ENCODE data around the gene ITGA11.

The ITGA11 gene

DNA sequence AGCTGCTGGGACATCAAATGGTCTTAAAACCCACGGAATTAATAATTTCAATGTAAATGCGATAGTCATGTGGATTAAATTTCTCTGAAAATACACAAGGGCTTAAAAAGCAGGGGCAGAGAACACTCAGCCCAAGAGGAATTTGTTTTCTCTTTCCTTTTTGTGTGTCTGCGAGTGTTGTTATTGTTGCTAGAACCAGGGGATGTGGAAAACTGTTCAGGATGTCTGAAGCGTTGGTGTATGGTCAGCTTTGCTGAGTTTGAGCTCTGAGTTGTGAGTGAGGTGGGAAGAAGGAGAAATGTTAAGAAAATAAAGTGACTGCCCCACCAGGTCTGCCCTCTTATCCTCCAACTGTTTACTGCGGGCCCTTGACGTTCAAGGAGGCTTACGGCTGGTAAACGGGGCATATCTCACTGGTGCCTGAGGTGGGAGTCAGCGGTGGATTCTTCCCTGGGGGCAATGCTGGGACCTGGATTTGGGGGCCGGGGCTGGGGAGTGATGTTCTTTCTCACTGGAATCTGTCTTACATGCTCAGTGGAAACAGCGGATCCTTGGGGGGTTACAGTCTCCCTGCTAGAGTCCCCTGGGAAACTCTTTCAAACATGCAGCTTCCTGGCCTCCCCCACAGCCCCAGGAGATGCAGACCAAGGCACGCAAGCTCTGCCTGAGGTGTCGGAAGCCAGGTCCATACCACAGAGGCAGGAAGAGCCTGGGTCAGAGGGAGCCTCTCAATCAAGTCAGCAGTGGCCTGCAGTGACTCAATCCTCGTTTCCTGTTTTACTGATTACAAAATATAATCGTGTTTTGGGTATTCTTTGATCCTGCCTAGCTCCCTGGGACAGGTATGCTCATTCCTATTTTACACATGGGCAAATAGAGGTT lies 41.8 kb downstream of the ITGA11 start:
- no peak for DNase-seq

GRCh38 chr15:68389041-68389930 lies 42.7 kb downstream of the ITGA11 start:
- DNase-seq: no peak

GRCh38 chr15:68387381-68388143 lies 44.4 kb downstream of the ITGA11 start:
- no peak for DNase-seq

DNA sequence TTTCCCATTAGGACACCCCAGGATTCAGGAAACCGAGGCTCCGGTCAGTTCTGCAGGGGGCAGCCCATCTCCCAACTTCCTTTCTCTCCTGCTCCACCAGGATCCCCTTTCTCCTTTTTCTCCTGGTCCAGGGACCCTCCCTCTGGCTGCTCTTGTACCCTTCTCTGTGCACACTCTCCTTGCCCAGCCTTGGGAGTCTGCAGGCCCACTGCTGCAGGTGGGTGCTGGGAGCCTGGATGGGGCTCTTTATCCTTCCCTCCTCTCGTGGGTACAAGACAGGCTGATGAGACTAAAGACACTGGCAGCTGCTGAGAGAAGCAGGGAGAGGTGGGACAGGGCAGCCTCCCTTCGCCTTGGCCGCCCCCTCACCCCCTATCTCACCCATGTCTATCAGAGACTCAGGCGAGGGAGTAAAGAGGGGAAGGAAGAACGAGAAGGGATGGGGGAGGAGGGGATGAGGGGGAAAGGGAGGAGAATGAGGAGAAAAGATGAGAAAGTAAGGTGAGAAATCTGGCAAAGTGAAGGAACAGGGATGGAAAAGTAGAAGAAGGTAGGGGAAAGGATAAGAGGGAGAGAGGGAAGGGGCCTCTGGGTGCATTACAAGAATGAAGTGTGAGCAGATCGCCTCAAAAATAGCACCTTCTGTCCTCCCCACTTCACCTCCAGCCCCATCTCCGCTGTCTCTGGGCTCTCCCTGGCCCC lies 45.2 kb downstream of the ITGA11 start:
- DNase-seq: no peak

DNA sequence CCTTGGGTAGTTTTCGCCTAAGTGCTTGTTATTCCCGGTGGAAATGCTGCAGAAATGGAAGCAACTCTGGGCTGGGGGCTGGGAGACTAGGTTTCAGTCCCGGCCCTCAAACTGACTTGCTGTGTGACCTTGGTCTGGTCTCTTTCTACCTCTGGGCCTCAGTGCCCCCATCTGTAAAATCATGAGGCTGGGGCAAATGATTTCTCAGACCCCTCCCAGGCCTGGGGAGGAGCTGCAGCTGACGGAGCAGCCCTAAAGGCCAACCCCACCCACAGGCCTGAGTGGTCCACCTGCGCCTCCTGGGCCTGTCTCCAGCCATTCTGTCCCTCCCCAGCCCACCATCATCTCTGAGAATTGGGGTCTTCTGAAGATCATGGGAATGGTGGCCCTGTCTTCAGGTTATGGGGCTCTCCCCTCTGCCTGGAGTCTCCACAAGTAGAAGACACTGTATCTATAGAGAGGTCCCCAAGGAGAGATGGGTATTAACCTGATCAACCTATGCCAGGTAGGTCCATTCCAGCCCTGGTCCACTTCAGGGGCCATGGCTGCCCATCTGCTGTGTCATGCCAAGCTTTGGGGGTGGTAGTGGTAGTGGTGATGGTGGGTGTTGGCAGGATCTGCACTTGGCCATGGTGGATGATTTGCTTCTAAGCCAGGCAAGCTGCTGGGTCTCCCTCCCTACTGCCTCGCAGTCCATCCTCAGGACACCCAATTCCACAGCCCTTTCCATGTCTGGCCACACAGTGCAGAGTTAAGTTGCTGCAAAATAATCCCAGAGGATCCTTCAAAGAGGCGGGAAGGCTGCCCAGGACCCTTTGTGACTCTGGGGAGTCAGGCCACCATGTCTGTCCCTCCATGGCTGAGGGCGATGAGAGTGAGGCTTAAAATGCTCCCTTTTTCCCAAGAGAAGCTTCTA lies 46.0 kb downstream of the ITGA11 start:
- DNase-seq: no peak

GRCh38 chr15:68385240-68385561 lies 46.8 kb downstream of the ITGA11 start:
- no peak for DNase-seq

- DNase-seq: no peak
These were observed 47.3 kb downstream of the ITGA11 start for GRCh38 chr15:68384451-68385239.

- peak in 1 of 58 donors; percentile 4 for DNase-seq
These were observed 48.5 kb downstream of the ITGA11 start for GRCh38 chr15:68383161-68384074.

- DNase-seq: no peak
These were observed 49.5 kb downstream of the ITGA11 start for GRCh38 chr15:68382286-68383007.

GRCh38 chr15:68380456-68380855 lies 51.5 kb downstream of the ITGA11 start:
- no peak for DNase-seq

- DNase-seq: no peak
These were observed 52.1 kb downstream of the ITGA11 start for GRCh38 chr15:68379759-68380290.

GRCh38 chr15:68379058-68379758 lies 52.8 kb downstream of the ITGA11 start:
- DNase-seq: no peak

GRCh38 chr15:68378595-68378994 lies 53.4 kb downstream of the ITGA11 start:
- DNase-seq: no peak

DNA sequence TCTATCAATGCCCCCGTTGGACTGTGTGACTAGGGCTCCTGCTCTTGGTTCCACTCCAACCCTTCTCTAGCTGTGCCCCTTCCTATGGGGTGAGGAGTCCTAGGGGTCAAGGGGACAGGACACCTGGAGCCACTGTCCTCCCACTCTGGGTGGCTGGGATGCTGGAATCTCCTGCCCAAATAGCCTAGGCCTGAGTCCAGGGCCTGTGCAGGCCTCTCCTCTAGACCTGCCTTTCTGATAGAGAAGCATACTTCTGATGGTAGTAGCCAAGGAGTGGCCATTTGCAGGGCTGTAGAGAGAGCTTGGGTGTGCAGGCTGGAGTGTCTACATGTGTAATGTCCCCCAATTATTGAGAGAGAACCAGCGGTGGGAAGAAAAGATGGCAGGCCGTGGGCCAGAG lies 54.2 kb downstream of the ITGA11 start:
- no peak for DNase-seq

DNA sequence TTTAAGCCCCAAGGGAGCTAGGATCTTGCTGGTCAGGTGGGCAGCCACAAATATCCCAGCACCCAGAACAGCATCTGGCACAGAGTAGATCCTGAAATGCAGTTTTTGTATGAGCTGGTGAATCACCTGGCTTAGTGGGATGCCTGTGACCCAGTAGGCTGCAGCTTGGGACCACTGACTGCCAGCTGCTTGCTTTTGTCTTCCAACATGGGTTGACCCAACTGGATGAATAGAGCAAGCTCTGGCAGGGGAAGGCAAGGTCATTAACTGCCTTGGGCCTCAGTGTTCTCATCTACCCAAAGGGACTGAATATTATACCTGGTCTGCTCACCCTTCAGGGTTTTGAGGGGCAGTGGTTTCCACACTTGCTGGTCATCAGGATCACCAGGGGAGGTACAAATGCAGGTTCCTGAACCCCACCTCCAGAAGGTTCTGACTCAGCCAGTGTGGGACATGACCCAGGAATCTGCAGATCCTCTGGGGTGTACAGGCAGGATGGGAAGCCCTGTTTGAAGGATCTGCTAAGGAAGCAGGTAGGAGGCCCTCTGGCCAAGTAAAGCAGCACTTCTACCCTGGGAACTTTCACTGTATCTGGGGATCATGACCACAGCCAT lies 55.4 kb downstream of the ITGA11 start:
- no peak for DNase-seq

- DNase-seq: no peak
These were observed 56.2 kb downstream of the ITGA11 start for GRCh38 chr15:68375716-68376220.

Measured in anterior cingulate cortex (tissue), 58 donors.